ENCODE results near the gene MROH9.

Gene MROH9

GRCh38 chr1:171081314-171081753 lies 146.0 kb downstream of the MROH9 start:
- no peak for DNase-seq (ENCODE audit: low spot score)
- no peak for FAIRE-seq

- DNase-seq (ENCODE audit: low spot score) = no peak
- FAIRE-seq = no peak
These were observed 146.4 kb downstream of the MROH9 start for GRCh38 chr1:171081763-171082201.

- FAIRE-seq = no peak
- DNase-seq (ENCODE audit: low spot score) = no peak
These were observed 147.3 kb downstream of the MROH9 start for GRCh38 chr1:171082606-171083005.

DNA sequence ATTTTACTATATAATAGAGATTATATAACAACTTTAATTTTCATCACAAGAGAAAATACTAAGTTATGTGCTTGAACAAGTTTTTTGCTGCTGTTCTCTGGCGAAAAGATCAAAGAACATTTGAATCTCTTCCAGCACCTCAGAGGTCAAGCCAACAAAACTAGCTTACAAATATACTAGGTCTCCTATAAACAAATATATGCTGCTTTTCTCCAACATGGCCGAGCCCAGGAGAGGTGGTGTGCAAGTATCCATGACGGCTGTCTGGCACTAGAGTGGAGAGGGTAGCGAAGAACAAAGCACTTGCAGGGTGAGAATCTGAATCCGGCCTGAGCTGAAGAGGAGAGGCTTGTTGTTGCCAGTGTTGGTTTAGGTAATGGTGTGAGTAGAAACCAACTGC lies 147.9 kb downstream of the MROH9 start:
- FAIRE-seq (no peak), DNase-seq (ENCODE audit: low spot score) (no peak)

DNA sequence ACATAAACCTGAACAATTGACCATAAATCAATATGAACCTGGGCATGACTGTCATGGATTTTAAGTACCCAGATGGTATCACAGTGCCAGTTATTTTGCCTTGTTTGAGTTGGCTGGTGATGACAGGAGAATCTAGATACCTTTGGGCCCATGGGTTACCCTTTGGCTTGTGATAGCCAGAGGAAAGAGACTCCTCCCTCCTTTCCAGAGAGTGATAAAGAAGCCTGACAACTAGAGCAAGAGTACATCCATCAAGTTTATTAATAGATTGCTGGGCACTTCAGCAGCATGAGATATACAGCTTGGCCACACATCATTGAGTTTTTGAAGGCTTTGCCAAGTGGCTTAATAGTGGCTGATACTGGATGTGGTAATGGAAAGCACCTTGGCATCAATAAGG lies 148.8 kb downstream of the MROH9 start:
- no peak for DNase-seq (ENCODE audit: low spot score)
- no peak for FAIRE-seq

DNA sequence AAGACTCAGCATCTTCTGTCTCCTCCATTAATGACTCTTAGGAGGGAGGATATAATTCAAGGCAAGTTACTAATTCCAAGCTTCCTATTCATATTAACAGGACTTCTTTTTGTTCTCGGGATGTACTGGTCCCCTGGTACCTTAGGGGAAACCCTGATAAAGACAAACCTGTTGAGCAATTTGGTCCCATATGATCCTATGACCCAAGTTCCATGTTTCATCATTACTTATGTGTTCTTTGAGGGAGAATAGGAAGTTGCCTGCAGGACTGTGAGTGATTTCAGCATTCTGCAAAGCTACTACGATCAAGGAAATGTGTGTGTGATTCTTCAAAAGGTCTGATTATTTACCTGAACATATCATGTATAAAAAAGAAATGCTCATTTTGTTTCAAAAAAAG lies 149.5 kb downstream of the MROH9 start:
- FAIRE-seq = no peak
- DNase-seq (ENCODE audit: low spot score) = no peak

GRCh38 chr1:171087896-171088295 lies 152.6 kb downstream of the MROH9 start:
- FAIRE-seq (no peak), DNase-seq (ENCODE audit: low spot score) (no peak)

GRCh38 chr1:171090604-171091003 lies 155.3 kb downstream of the MROH9 start, which contains the start of gene FMO3:
Gene FMO3, plus strand, starts transcription at chr1:171090905. Its CDS starts 1,754 bp downstream, at chr1:171092659.
- DNase-seq (ENCODE audit: low spot score) (no peak), FAIRE-seq (no peak)

DNA sequence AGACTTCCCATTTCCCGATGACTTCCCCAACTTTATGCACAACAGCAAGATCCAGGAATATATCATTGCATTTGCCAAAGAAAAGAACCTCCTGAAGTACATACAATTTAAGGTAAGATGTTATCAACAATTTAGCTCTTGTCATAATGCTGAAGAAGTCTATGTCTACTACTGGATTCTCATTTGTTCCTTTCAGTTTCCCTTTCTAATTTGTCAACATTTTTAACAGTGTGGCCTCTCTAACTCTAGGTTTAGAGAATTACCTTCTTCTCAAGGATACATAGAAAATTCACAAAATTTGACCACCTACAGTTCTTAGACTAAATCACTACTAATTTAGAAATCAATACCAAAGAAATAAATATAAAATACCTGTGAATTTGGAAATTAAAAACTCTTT lies 168.5 kb downstream of the MROH9 start:
- no peak for DNase-seq (ENCODE audit: low spot score)
- no peak for FAIRE-seq

DNA sequence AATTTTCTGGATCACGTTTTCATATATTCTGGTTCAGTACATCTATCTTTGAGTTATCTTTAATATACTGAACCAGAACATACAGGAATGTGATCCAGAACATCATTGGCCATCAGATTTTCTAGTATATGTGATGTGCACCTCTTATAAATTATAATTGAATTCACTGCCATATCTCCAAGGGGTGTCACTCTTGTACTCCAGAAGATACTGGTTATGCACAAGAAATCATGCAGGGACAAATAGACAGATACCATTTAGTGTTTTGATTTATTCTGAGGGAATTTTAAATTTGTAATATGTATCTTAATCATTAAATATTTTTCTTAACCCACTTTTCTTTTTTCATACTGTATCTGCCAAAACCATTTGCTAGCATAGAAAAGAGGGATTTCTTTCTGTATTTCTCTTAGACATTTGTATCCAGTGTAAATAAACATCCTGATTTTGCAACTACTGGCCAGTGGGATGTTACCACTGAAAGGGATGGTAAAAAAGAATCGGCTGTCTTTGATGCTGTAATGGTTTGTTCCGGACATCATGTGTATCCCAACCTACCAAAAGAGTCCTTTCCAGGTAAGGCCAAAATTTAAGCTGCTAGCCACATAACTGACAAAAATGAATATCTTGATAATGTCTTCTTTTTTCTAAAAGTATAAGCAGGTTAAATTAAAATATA lies 172.1 kb downstream of the MROH9 start:
- DNase-seq (ENCODE audit: low spot score) (no peak), FAIRE-seq (no peak)

- FAIRE-seq (no peak), DNase-seq (ENCODE audit: low spot score) (no peak)
These were observed 172.6 kb downstream of the MROH9 start for GRCh38 chr1:171107969-171108368.

GRCh38 chr1:171109966-171110365 lies 174.6 kb downstream of the MROH9 start:
- DNase-seq (ENCODE audit: low spot score) (no peak), FAIRE-seq (no peak)

GRCh38 chr1:171110621-171111326 lies 175.4 kb downstream of the MROH9 start:
- FAIRE-seq (no peak), DNase-seq (ENCODE audit: low spot score) (no peak)

DNA sequence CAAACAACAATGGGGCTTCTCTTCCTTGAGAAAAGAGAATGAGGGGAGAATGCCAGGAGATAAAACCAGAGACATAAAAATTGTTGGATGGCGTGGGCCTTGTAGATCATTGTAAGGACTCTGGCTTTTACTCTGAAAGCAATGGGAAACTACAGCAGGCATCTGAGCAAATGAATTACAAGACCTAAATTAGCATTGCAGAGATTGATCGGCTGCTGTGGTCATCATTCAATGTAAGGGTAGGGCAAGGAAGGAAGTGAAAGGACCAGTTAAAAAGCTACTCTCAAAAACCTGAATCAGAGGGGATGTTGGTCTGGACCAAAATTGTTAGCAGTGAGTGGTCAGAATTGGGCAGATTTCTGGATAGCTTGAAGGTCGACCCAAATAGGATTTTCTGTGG lies 176.8 kb downstream of the MROH9 start:
- FAIRE-seq = no peak
- DNase-seq (ENCODE audit: low spot score) = no peak

DNA sequence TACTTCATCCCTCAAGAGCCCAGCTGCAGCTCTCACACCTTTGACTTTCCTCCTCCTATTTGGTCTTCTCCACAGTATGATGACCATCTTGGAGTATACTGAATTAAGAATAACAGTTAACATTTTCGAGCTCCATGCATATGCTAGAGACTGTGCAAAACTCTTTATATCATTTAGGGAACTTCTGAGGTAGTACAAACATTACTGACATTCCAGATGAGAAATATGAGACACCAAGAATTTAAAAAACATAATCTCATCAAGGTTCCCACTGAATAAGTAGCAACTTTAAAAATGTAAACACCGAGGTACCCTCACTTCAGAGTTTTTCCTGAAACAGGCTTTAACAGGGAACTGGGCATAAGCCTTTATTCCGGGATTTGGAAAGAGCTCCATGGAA lies 178.0 kb downstream of the MROH9 start:
- FAIRE-seq (no peak), DNase-seq (ENCODE audit: low spot score) (no peak)

Measured in urothelium cell line (cell line).